ENCODE results near the gene ATP8B1. TPM values are rescaled to one million over a fixed set of nuclear protein-coding genes. Genes with fewer than 3 reads are reported as not detected.

The ATP8B1 gene
- total and polyA plus RNA-seq, 2 of the 8 experiments (the other 6 are each of a cell fraction or from before 2014, with no cell fraction given), result 1.1 to 4.6 TPM

DNA sequence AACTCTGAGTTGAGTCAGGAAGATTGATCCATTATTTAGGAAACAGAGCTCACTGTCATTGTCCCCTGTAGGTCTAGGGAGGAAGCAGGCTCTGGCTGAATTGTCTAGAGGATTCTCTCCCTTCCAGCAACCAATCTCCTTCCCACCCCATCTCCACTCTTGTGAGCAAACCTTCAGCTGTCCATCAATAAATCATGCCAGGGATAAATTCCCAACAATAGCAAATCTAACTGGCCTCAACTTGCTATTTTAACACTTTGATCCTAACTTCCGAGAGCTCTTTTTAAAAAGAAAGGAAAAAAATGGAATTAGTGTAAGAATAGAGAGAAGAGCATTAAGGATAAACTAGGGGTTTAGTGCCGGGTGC lies 53.5 kb downstream of the ATP8B1 start:
- H3K9ac ChIP-seq (replicated peaks in 1 of 4; ENCODE audit: extremely low read depth in 1 of 4, low read depth in 3 of 4, low read length in 3 of 4), result no peak overlapping the region
- H2AK5ac ChIP-seq (ENCODE audit: low read depth, low read length), result no peak overlapping the region
- no peak overlapping the region for H2BK12ac ChIP-seq (ENCODE audit: low read depth, low read length)
- H2BK20ac ChIP-seq (ENCODE audit: low read length), result no peak overlapping the region
- no peak overlapping the region for H2AFZ ChIP-seq (ENCODE audit: low read length)
- H3K56ac ChIP-seq (replicated peaks; ENCODE audit: insufficient read length, low read depth, low read length), result no peak overlapping the region
- 85% methylated on average over 2 of the region's 2 CpGs; no CpG with 5 or more reads in 1 of the 2 experiments for WGBS, 2 experiments (ENCODE audit: extremely low coverage in 1 of 2, insufficient coverage in 1 of 2, insufficient read length in 1 of 2, insufficient replicate concordance in 2 of 2, low coverage in 1 of 2, low lambda C conversion rate in 2 of 2, missing lambda C conversion rate in 1 of 2)
- H3K14ac ChIP-seq (ENCODE audit: insufficient read length), result no peak overlapping the region
- H3K79me2 ChIP-seq (ENCODE audit: control insufficient read depth in 1 of 2, insufficient read depth in 2 of 2, low read length in 2 of 2), result no peaks in the 10 kb centered on the region
- POLR2A ChIA-PET (ENCODE audit: partially characterized antibody), result no interaction called here
- H4K8ac ChIP-seq (ENCODE audit: extremely low read depth, insufficient read depth, low read length), result no peak overlapping the region
- H3K27me3 ChIP-seq (replicated peaks in 1 of 4; ENCODE audit: control insufficient read depth in 3 of 4, extremely low read depth in 1 of 4, insufficient read depth in 3 of 4, low read length in 3 of 4), result no peaks in the 10 kb centered on the region
- no peak overlapping the region for H3K4ac ChIP-seq (replicated peaks; ENCODE audit: insufficient read length, low read depth, low read length)
- DNase-seq (ENCODE audit: low read depth in 1 of 2, low spot score in 2 of 2) (no peak), FAIRE-seq (no peak)
- CTCF ChIA-PET (ENCODE audit: partially characterized antibody), result interaction anchor here (0.9 to 1.5 kb wide), 2 partner anchors 18 to 47 kb away, joined by 3 to 5 read pairs; no protein-coding TSS in a partner anchor
- no peak overlapping the region for H2BK15ac ChIP-seq (ENCODE audit: low read length)
- no peak overlapping the region for H3K23ac ChIP-seq (ENCODE audit: insufficient read length)
- no peak overlapping the region for H2BK120ac ChIP-seq (replicated peaks; ENCODE audit: low read depth, low read length)
- no peak overlapping the region for H3K4me2 ChIP-seq (ENCODE audit: insufficient read depth in 1 of 2, low read depth in 2 of 2, low read length in 2 of 2)
- H4K91ac ChIP-seq (replicated peaks; ENCODE audit: insufficient read length, low read length), result no peak overlapping the region
- H3K36me3 ChIP-seq (ENCODE audit: control insufficient read depth in 2 of 4, insufficient read depth in 4 of 4, low read length in 3 of 4), result no peaks in the 10 kb centered on the region
- H3K23me2 ChIP-seq (ENCODE audit: low read depth, low read length), result no peaks in the 10 kb centered on the region
- H4K5ac ChIP-seq (ENCODE audit: insufficient read length, low read depth, low read length), result no peak overlapping the region
- no peak overlapping the region for H3K27ac ChIP-seq (ENCODE audit: low read depth, low read length)
- H3K18ac ChIP-seq (ENCODE audit: extremely low read depth, low read length), result no peak overlapping the region
- TF ChIP-seq POLR2AphosphoS5 (IDR thresholded peaks at IDR 0.05; ENCODE audit: low read depth, low read length), result no peak
- no peaks in the 10 kb centered on the region for H3K9me3 ChIP-seq (ENCODE audit: insufficient read depth in 2 of 2, low read depth in 1 of 2, low read length in 1 of 2)
- no peak overlapping the region for H2BK5ac ChIP-seq (ENCODE audit: low read depth, low read length)
- no peaks in the 10 kb centered on the region for H4K20me1 ChIP-seq (replicated peaks in 1 of 2; ENCODE audit: control insufficient read depth in 1 of 2, insufficient read depth in 2 of 2, low read length in 2 of 2)
- H3K4me3 ChIP-seq (ENCODE audit: extremely low read depth in 1 of 4, insufficient read depth in 2 of 4, low read depth in 3 of 4, low read length in 4 of 4), result no peak overlapping the region
- H3K79me1 ChIP-seq (ENCODE audit: low read depth, low read length), result no peaks in the 10 kb centered on the region
- H3K4me1 ChIP-seq (replicated peaks in 1 of 4; ENCODE audit: control insufficient read depth in 3 of 4, insufficient read depth in 4 of 4, low read length in 3 of 4), result 0 out of 7 replicates have a peak, but pooled peaks cover 0 to 2% (median under 1%) of the 10 kb centered on the region in 4 experiments

All from H1 (cell line).